ENCODE measurements around the gene VAC14.

The VAC14 gene

GRCh38 chr16:70786020-70786755, 14.8 kb downstream of the VAC14 start:
- DNase-seq (ENCODE audit: low read depth in 1 of 2, low spot score in 1 of 2), result no peak

GRCh38 chr16:70784692-70785555, 16.0 kb downstream of the VAC14 start:
- DNase-seq (ENCODE audit: low read depth in 1 of 2, low spot score in 1 of 2), result no peak

- no peak for DNase-seq (ENCODE audit: low read depth in 1 of 2, low spot score in 1 of 2)
Observed at GRCh38 chr16:70782237-70782636, 18.7 kb downstream of the VAC14 start.

GRCh38 chr16:70781800-70782199, 19.2 kb downstream of the VAC14 start:
- DNase-seq (ENCODE audit: low read depth in 1 of 2, low spot score in 1 of 2), result no peak

GRCh38 chr16:70780546-70780945, 20.4 kb downstream of the VAC14 start:
- no peak for DNase-seq (ENCODE audit: low read depth in 1 of 2, low spot score in 1 of 2)

GRCh38 chr16:70779361-70779760, 21.6 kb downstream of the VAC14 start:
- no peak for DNase-seq (ENCODE audit: low read depth in 1 of 2, low spot score in 1 of 2)

GRCh38 chr16:70778901-70779309, 22.1 kb downstream of the VAC14 start:
- no peak for DNase-seq (ENCODE audit: low read depth in 1 of 2, low spot score in 1 of 2)

GRCh38 chr16:70777973-70778406, 23.0 kb downstream of the VAC14 start:
- DNase-seq (ENCODE audit: low read depth in 1 of 2, low spot score in 1 of 2), result no peak

- no peak for DNase-seq (ENCODE audit: low read depth in 1 of 2, low spot score in 1 of 2)
Observed at GRCh38 chr16:70777496-70777895, 23.5 kb downstream of the VAC14 start.

GRCh38 chr16:70775399-70775798, 25.6 kb downstream of the VAC14 start:
- DNase-seq (ENCODE audit: low read depth in 1 of 2, low spot score in 1 of 2), result no peak

- DNase-seq (ENCODE audit: low read depth in 1 of 2, low spot score in 1 of 2), result no peak
Observed at GRCh38 chr16:70774261-70774660, 26.7 kb downstream of the VAC14 start.

- DNase-seq (ENCODE audit: low read depth in 1 of 2, low spot score in 1 of 2), result no peak
Observed at GRCh38 chr16:70772493-70772892, 28.5 kb downstream of the VAC14 start.

GRCh38 chr16:70770626-70771552, 30.1 kb downstream of the VAC14 start:
- DNase-seq (ENCODE audit: low read depth in 1 of 2, low spot score in 1 of 2), result peak; percentile 24 to 36

GRCh38 chr16:70770291-70770625, 30.7 kb downstream of the VAC14 start:
- no peak for DNase-seq (ENCODE audit: low read depth in 1 of 2, low spot score in 1 of 2)

- no peak for DNase-seq (ENCODE audit: low read depth in 1 of 2, low spot score in 1 of 2)
Observed at GRCh38 chr16:70769761-70770160, 31.2 kb downstream of the VAC14 start.

- no peak for DNase-seq (ENCODE audit: low read depth in 1 of 2, low spot score in 1 of 2)
Observed at GRCh38 chr16:70769131-70769530, 31.8 kb downstream of the VAC14 start.

- no peak for DNase-seq (ENCODE audit: low read depth in 1 of 2, low spot score in 1 of 2)
Observed at GRCh38 chr16:70768203-70768580, 32.8 kb downstream of the VAC14 start.

GRCh38 chr16:70767377-70768202, 33.4 kb downstream of the VAC14 start:
- DNase-seq (ENCODE audit: low read depth in 1 of 2, low spot score in 1 of 2), result no peak

- DNase-seq (ENCODE audit: low read depth in 1 of 2, low spot score in 1 of 2), result no peak
Observed at GRCh38 chr16:70766658-70767057, 34.3 kb downstream of the VAC14 start.

- DNase-seq (ENCODE audit: low read depth in 1 of 2, low spot score in 1 of 2), result no peak
Observed at GRCh38 chr16:70766176-70766575, 34.8 kb downstream of the VAC14 start.

GRCh38 chr16:70765491-70765890, 35.5 kb downstream of the VAC14 start:
- no peak for DNase-seq (ENCODE audit: low read depth in 1 of 2, low spot score in 1 of 2)

All from activated CD4-positive, alpha-beta T cell treated with anti-CD3 and anti-CD28 coated beads, Interleukin-2, amount 50 U/mL, for 24 hours (primary cell).